ENCODE measurements around the gene TCF19. TPM values are rescaled to one million over a fixed set of nuclear protein-coding genes. Genes with fewer than 3 reads are reported as not detected.

Gene TCF19, protein sequence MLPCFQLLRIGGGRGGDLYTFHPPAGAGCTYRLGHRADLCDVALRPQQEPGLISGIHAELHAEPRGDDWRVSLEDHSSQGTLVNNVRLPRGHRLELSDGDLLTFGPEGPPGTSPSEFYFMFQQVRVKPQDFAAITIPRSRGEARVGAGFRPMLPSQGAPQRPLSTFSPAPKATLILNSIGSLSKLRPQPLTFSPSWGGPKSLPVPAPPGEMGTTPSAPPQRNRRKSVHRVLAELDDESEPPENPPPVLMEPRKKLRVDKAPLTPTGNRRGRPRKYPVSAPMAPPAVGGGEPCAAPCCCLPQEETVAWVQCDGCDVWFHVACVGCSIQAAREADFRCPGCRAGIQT
- 4.5 and 23.1 TPM in 2 replicates for total RNA-seq

DNA sequence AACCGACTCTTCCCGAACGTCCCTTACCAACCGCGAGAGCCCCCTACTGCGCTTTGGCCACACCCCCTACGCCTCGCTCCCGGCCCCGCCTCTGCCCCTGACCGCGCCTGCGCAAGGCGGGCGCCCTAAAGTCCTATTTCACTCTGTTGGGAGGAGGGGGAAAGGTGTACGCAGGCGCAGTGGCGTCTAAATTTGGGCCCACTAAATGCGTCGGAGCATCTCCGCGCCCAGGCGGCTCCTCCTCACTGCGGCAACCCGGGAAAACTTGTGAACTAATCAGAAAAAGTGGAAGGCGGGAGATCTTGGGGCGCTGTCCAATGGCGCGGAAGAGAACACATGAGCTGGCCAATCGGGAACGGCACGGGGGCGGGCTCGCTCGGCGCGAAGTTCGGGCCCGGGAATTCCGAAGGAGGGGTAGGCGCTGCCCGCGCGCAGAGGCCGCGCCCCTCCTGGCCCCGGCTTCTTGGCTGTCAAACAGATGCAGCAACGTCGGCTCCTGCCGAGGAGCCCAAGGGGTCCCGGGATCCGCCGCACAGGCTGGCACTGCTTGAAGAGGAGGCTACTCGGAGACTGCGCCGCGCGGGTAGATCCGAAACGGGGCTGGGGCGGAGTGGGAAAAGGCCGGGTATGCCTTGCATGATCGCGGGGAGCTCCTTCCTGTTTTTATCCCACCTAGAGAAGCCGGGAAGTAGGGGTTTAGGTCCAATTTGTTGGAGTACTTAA is at the start of gene TCF19:
TCF19 (plus strand) TSS at position 450 of the 723 bp plus-strand sequence. CDS start 881 bp downstream, outside the sequence.

DNA sequence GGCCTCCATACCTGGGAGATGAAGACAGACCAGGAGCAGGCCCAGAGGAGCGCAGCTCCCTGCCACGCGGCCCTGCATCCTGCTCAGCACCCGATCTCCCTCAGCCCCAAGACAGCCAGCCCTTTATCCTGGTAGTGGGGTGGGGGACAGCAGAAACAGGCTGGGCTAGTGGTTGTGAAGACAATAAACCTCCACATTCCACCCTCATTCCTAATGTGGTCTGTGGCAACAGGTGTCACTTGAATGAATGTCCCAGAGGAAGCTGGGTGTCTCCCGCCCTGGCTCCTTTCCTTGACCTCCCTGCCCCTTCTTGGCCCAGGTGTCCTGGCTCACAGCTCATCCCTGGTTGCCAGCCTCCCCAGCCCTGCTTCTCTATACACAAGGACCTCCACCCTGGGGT is 45.9 kb upstream of the TCF19 start, which contains the start of gene C6orf15:
C6orf15 (minus strand) TSS at position 98 of the 400 bp plus-strand sequence; CDS start at position 78, 20 bp downstream.

DNA sequence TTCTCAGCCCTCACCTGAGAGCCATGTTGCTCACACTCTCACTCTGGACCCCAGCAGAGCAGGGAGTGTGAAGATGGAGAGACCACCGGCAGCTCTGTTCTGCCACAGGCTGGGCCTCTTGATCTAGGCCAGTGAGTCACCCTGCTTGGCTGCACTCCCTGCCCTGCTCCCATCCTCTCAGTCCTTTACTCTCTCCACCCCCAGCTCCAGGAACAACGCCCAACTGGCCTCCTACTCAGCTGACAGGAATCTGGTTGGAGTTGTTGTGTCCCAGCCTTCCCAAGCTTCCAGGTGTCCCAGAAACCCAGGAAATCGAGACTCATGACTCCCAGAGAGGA is 43.9 kb upstream of the TCF19 start, which contains the start of gene PSORS1C1:
PSORS1C1 (plus strand) TSS at position 260 of the 338 bp plus-strand sequence. CDS start 14,833 bp downstream, outside the sequence.

DNA sequence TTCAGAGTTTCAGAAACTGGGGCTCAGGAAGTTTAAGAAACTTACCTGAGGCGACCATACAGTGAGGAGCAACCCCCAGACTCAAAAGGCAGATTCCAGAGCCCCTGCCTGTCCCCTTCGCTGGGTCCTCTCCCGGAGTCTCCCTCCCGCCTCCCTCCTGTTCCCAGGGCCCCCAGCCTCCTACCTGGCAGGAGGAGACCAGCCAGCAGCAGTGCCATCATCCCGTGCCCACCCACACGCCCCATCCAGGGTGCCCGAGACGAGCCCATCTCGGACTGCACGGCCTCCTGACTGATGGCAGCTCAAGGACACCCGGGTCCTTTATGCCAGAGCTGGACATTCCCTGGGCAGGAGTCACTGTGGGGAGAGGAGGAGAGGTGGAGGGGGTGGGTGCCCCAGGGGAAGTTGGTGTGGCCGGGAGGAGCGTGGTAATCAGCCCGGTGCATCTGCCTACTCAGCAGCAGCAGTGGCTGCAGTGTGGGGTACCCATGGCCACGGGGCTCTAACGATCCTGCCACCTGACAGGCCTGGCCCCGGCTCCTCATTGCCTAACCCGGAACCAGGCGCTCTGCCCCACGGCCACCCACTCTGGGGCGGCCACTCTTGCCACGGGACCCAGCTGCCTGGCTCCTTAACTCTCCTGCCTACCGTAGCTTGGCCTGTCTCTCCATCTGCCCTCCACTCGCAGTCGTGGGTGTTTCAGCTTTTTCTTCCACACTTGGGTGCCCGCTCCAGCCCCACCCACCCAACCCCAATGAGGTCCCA is 38.1 kb upstream of the TCF19 start, which contains the start of gene CDSN:
CDSN (minus strand) TSS at position 296 of the 765 bp plus-strand sequence; CDS start at position 269, 27 bp downstream.

DNA sequence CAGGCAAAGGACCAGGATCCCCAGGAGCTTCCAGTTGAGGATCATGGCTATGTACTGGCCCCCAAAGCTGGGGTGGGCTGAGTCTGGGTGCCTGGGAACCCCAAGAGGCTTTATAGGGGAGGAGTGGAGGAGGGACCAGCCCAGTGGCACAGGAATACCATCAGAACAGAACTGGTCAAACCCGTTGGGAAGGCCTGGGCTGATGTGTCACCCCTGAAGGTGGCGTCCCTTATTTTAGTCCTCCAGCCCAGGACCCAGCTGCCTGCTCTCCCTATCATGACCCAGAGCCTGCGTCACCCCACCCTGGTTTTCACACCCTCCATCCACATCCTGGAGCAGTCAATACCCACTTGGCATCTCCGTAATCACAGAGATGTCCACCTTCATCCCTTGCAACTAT is 19.4 kb upstream of the TCF19 start, which contains the start of gene PSORS1C2:
PSORS1C2 (minus strand) TSS at position 85 of the 400 bp plus-strand sequence; CDS start at position 45, 40 bp downstream.

DNA sequence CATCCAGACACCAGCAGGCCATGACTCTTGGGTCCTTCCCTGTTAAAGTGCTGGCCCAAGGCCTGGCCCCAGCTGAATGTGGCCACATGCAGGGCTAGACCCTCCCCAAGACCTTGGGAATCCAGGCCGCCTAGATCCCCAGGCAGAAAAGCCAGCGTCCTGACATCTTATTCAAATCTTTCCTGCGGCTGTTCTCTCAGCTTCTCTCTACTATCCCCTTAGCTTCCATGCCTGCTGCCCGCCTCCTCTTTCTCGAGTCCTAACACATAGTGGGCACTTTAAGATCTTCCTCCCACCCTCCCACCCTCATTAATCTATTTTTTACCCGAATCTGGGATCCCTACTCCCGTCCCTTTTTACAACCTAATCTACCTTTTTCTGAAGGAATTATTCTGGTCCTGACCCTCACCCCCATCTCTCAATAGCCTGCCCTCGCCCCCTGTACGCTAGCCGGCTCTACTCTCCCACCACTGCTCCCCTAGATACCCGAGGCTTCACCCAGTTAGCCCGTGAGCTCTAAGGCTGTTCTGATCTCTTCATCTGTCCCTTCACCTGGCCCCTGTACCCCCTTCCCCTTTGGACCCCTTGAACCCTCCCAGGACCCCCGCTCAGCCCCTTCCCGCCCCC is 763 bp upstream of the TCF19 start, which contains the start of gene CCHCR1:
CCHCR1 (minus strand) TSS at position 290 of the 627 bp plus-strand sequence; CDS start at position 88, 202 bp downstream.

DNA sequence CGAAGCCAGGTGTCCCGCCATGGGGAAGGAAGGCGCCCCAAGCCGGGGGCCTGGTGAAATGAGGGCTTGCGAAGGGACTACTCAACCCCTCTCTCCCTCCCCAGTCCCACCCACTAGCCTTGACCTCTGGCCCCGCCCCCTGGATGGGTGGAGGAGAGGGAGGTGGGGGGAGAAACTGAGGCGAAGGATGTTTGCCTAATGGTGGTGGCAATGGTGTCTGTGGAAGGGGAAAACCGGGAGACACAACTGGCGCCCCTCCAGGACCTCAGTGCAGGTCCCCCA is 12.2 kb downstream of the TCF19 start, which contains the start of gene POU5F1:
POU5F1 (minus strand) TSS at position 83 of the 282 bp plus-strand sequence; CDS start at position 21, 62 bp downstream.

Other genes starting within 250 kb of the TCF19 start
- gene VARS2, start 244.4 kb upstream of the TCF19 start, total RNA-seq: 17.0 and 24.3 TPM in 2 replicates
- not detected in 2 replicates for gene SFTA2, start 226.4 kb upstream of the TCF19 start, total RNA-seq
- not detected in 2 replicates for gene MUCL3, start 217.6 kb upstream of the TCF19 start, total RNA-seq
- gene MUC21, start 174.9 kb upstream of the TCF19 start, total RNA-seq: not detected in 2 replicates
- gene MUC22, start 148.1 kb upstream of the TCF19 start, total RNA-seq: under 0.01 TPM in 1 of 2 replicates, not detected in the other
- not detected in 2 replicates for gene C6orf15, start 46.0 kb upstream of the TCF19 start, total RNA-seq
- 0.29 and 0.99 TPM in 2 replicates for gene PSORS1C1, start 43.8 kb upstream of the TCF19 start, total RNA-seq
- not detected in 2 replicates for gene CDSN, start 38.1 kb upstream of the TCF19 start, total RNA-seq
- gene PSORS1C2, start 19.5 kb upstream of the TCF19 start, total RNA-seq: not detected in 2 replicates
- gene CCHCR1, start 787 bp upstream of the TCF19 start, total RNA-seq: 20.2 and 22.0 TPM in 2 replicates
- gene POU5F1, start 12.1 kb downstream of the TCF19 start, total RNA-seq: 0.33 TPM in 1 of 2 replicates, not detected in the other
- gene HLA-C, start 113.5 kb downstream of the TCF19 start, total RNA-seq: 318 and 398 TPM in 2 replicates
- gene HLA-B, start 198.6 kb downstream of the TCF19 start, total RNA-seq: 301 and 427 TPM in 2 replicates
- gene MICA, start 245.0 kb downstream of the TCF19 start, total RNA-seq: 34.9 and 37.7 TPM in 2 replicates